Nucleus accumbens (tissue), 56 donors: Measurements from ENCODE around the gene PRLR.
"Not testable (repeated sequence)": the region's sequence is repeated elsewhere in the genome, so short reads cannot be mapped to it uniquely, and the experiment has no call there.

Source experiments
- DNase-seq, 56 donors: peaks; one replicate each; lab custom pipeline; 2025; lab: John Stamatoyannopoulos, UW

The PRLR gene

DNA sequence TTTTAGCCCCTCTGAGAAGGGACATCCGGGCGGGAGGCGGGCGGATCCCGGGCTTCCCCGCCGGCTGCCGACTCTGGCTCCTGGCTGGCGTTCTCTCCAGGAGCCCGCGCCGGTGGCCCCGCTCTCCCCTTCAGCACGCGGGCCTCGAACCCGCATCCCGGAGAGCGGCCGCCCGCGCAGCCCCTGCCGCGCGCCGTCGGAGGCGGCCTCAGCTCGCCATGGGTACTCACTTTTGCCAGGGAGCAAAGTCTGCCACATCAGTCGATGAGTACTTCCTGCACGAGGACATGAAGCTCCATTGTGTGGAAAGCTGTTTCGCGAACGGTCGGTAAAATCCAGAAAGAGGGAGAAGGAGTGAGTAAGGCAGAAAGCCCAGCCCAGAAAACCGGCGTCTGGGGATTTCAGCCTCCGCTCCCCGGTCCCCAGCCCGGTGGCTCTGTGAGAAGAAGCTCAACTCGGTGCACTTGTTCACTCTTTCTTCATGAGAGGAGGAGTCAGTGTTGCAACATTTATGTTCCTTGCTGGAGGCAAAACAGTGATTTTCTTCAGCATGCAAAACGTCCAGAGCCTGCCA, at the start of gene PRLR:
TSS of gene PRLR (minus strand) at position 450 of the 574 bp plus-strand sequence. CDS start 140,867 bp downstream, outside the sequence.
- DNase-seq: peak in 9 of 56 donors; percentile 7 to 32 (median 14)

DNA sequence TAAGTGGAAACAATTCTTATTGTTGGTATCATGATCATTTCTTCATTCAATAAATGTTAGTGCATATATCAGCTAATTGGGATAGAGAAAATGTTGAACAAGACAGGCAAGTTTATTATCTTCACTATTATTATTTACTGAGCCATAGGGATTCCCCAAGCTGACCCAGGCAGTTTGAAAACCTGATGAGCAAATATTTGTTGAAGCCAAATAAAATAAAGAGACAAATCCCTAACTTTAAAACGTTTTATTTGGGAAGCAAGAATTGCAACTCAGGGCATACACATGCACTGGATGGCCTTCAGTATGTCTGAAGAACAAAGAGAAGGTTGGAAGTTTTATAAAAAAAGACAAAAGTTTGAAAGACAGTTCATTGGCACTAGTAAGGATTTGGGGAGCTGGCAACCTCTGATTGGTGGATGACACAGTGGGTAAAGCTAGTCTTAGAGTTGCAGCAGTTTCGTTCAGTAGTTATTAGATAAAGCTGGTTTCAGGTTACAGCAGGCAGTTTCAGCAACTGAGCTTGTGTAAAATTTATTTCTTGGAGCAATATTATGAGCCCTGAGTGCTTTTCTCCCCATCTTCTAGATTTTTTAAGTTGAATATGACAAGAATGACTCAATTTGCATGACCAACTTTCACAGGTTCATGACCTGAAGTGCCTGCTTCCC, 44.7 kb upstream of the PRLR start:
- DNase-seq: no peak

DNA sequence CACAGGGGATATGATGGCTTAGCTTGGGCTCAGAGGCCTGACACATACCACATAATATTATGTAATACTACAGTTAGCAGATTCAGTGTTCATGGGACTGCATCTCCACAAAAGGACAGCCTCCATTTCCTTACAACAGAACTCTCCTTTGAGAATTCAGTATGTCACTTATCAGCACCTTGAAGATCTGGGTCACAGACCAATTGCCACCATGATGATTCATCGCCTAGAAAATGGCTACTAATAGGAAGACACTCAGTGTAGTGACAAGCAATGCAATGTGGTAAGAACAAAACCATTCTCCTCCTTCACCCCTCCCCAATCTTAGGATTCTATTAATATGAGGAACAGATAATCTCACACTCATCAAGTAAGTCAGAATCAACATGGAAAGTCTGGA, 38.7 kb upstream of the PRLR start:
- no peak for DNase-seq

DNA sequence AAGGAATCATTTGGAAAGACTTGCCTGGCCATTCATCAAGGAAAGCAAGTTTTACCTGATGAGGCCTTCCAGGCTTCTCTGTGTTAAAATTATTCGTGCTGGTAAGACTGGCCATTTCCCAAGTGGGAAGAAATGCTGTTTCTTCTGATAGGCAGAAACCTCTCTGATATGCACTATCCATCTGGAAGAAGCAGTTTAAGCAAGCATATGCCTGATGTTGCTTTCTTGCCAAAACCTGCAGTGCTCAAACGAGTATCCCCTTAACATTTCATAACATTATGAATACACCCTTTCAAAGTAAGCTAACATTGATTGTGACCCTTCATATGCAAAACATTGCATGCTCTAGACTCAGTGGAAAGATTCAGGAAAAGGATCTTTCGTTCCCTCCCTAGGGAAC, 36.0 kb upstream of the PRLR start:
- DNase-seq: no peak

DNA sequence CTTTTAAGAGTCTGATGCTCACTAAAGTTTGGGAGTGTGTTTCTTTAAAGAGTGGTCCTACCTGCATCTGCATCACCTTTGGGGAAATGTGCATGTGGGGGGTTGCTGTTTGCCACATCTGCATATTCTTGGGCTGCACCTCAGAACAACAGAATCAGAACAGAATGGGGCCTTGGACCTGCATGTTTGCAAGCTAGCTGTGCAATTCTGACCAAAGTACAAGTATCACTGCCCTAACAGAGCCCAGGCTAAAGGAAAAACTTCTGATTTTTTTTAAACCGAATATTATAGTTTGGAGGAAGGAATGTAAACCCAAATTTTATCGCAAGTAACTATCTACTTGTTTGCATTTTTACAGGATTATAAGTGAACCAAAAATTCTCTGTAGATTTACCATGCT, 34.2 kb upstream of the PRLR start:
- DNase-seq: no peak

GRCh38 chr5:35263266-35263877, 33.1 kb upstream of the PRLR start:
- no peak for DNase-seq

DNA sequence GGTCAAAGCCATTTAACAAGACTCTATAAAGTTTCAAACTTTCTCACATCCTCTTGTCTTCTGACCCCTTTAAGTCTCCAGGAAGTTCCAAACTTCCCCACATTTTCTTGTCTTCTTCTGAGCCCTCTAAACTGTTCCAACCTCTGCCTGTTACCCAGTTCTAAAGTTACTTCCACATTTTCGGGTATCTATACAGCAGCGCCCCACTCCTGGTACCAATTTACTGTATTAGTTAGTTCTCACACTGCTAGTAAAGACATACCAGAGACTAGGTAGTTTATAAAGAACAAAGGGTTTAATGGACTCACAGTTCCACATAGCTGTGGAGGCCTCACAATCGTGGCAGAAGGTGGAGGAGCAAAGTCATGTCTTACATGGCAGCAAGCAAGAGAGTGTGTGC, 23.3 kb upstream of the PRLR start:
- DNase-seq: no peak

GRCh38 chr5:35252963-35253362, 22.7 kb upstream of the PRLR start:
- DNase-seq: no peak

DNA sequence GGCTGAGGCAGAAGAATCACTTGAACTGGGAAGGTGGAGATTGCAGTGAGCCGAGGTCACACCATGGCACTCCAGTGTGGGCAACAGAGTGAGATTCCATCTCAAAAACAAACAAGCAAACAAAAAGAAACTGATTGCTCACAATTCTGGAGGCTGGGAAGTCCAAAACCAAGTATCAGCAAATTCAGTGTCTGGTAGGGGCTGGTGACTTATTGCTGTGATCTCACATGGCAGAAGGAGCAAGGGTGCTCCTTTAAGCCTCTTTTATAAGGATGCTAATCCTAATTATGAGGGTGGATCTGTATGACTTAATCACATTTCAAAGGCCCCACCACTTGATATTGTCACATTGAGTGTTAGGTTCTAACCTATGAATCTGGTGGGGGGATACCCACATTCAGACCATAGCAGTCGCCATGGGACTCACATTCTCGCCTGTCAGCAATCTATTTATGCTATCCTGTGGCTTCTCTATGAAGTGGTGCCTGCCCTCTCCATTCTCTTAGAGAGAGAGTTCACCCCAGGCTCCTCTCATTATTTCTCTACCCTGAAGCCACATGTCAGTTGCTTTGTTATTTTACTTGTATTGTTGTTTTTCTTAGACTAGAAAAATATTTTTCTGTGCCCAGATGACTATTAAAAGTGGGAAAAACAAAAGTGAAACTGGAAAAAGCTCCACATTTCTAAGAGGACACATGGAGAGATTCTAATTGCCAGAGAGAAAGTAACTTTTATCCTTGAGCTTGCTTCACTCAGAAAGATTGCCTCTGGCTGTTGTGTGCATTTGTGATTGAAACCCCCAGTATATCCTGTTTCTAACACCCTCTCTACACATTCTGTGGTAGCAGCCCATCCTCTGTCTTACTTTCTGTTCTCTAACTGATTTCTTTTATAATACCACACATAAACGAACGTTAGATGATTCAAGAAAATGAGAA, 18.8 kb upstream of the PRLR start:
- DNase-seq: no peak

DNA sequence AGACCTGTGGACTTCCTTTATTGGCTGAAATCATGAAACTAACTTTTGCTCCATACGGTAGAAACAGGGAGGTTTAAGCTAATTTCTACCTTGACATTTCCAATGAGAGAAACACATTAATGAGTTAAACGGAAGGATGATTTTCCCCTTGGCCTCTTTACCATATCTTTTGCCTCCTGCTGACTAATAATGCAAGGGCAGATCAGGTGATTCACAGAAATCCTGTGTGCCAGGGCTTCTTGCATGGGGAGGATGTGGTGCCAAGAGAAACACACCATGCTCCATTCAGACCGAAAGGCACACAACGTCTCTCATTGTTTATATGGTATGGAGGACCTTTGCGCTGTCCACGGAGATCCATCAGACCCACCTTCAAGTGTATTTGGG, 17.4 kb upstream of the PRLR start:
- no peak for DNase-seq

GRCh38 chr5:35246900-35247647, 16.8 kb upstream of the PRLR start:
- peak in 19 of 56 donors; percentile 3 to 56 (median 20) for DNase-seq

DNA sequence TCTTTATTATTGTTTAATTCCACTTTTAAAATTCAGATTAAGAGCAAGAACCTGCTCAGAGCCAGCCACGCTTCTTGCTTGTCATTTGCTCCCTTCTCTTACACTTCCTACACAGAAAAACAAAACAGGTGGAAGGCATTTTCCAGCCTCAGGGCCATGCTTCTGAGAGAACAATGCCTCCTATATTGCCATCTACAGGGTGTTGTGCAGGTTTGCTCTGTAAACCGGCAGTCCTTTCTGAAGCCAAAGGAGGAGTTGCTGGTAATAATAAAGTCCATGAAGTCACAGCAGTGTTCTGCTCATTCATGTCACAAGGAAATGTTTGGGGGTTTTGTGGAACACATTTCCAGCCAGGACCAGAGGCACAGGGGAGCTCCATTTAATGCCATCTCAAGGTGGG, 16.1 kb upstream of the PRLR start:
- no peak for DNase-seq

DNA sequence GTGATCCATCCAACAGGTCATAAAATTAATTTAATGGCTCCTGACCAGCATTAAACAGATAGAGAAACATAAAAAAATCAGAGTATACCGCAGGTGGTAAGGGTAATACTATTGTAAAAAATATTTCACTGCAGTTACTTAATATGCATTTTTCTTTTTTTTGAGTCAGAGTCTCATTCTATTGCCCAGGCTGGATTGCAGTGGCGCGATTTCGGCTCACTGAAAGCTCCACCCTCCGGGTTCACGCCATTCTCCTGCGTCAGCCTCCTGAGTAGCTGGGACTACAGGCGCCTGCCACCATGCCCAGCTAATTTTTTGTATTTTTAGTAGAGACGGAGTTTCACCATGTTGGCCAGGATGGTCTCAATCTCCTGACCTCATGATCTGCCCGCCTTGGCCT, 15.1 kb upstream of the PRLR start:
- DNase-seq: not testable (repeated sequence)

DNA sequence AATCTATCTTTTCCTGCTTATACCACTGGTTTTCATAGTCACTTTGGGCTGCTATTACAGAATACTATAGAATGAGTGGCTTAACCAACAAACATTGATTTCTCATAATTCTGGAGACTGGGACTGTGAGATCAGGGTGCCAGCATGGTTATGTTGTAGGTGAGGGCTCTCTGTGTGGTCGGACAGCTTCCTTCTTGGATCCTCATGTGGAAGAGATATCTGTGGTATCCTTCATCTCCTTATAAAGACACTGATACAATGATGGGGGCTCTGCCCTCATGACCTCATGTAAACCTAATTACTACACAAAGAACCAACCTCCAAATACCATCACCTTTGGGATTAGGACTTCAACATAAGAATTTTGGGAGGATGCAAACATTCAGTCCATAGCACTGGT, 13.9 kb upstream of the PRLR start:
- no peak for DNase-seq

- no peak for DNase-seq
Observed at GRCh38 chr5:35242702-35243258, 12.5 kb upstream of the PRLR start.

DNA sequence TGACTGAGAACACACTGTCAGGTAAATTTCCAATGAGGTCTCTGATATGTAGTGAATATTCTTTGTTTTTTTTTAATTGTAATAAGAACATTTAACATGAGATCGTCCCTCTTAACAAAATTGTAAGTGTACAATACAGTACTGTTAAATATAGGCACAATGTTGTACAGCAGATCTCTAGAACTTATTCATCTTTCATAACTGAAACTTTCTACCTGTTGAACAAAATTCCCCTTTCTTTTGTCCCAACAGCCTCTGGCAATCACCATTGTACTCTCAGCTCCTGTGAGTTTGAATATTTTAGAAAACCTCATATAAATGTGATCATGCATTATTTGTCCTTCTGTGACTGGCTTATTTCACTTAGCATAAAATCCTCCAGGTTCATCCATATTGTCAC, 10.6 kb upstream of the PRLR start:
- no peak for DNase-seq

DNA sequence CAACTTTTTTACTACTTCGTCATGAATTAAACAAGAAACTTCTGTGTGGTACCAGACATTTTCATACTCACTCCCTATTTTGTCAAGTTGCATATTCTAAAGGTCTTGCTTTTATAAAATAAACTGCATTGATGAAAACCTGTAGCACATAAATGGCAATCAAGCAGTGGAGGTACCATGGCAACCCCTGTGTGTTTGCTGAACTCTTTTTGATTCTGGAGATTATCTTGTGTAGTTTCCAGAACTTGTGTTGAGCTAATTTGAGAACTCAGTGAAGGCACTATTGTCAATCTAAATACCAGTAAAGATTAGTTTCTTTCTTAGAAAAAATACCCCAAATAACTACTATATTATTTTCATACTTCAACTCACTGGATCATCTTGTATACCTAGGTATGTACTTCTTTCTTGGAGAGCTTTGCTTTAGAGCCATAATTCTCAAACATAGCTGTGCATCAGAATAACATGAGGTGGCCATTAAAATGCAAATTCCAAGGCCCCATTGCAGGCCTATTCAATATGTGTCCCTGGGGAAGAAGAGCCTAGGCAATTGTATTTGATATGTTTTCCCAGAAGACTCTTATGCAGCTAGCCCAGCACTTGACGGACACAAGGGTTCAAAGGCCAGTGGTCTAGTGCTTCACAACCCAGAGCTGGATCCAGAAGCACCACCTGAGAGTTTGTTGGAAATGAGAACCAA, 9.8 kb upstream of the PRLR start:
- DNase-seq: peak in 1 of 56 donors; percentile 2

DNA sequence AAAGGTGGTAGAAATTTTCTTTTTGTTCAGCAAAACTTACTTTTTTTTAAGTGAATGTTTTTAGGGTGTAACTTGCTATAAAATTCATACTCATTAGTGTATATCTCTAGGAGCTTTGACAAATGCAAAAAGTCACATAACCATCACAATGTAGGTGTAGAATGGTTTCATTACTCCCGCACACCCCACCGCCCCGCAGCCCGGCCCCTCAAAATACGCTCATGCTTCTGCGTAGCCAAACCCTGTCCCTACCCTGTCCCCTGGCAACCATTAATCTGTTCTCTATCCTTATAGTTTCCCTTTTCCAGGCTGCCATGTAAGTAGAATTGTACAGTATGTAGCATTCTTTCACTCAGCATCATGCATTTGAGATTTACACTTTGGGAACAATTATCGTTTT, 9.2 kb upstream of the PRLR start:
- no peak for DNase-seq
